HG02678 (cell line): ENCODE results near the gene DBX1.
"Not testable (repeated sequence)": the region's sequence is repeated elsewhere in the genome, so short reads cannot be mapped to it uniquely, and the experiment has no call there.

Experiments
- ATAC-seq: cut with Tn5 transposase; IDR thresholded peaks from one replicate; pipeline ENCODE4 v1.9.1; 2021; ENCODE audit warnings: mild to moderate bottlenecking, moderate library complexity; ENCODE audit not compliant: unreplicated experiment

Gene DBX1

DNA sequence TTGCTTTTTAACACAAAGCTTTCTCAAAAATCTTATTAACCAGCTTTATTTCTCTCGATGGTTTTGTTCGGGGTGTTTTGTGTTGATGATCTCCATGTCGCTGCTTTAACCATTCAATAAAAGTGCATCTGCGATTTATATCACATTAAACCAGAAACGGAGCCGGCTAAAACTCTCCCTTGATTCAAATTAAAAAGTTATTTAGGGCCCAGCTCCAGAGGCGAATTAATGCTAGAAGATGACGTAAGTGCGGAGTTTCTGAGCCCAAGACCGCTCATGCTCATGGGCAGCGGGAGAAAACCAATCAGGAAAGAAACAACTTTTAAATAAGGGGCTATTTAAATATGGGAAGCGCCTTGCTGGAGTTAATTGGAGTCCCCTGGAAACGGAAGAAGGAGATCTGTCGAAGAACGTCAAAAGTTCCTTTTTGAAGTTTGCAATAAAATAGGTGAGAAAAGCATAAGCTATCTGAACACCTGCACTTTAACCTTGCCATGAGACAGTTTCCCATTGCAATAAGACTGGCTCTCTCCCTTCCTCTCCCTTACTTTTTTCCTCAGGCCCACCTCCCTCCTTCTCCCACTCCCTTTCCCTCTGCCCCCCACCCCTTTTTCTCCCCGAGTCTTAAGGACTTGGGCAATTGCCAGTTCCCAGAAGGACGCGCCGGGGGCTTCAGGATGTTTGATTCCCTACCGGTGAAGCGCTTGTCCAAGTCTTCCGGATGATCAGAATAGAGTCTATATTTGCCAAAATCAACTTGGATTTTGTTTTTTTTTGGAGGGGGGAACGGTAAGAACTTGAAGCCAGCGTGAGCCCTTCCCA lies 1.9 kb upstream of the DBX1 start:
- no peak for ATAC-seq

DNA sequence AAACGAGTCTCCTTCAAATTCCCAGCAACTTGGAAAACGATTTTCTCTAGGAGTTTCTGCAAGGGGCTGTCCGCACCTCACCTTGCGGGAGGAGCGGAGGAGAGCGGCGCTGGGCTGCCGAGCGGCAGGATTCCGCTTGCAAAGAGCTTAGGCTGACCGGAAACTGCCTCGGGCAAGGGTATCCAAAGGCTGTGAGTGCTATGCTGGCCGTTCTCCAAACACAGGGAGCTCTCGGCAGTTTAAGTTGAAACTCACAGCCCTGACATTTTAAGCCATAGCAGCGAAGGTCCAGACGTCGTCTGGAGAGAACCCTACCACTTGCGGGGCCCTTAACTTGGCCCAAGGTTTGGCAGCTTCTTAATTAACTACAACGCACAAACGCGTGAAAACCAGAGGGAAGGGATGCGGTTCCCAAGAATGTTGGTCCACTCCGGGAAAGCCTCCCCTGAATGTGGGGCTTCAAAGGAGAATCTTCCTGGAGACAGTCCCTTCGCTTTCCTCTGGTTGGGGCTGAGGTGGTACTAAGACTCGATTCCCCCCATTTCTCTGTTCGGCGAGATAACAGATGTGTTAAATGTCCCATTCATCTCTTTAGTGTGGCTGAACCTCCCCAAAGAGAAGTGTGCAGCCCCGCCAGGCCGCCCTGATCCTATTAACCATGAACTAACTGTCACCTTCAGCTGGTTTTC lies 1.1 kb upstream of the DBX1 start:
- ATAC-seq: no peak

DNA sequence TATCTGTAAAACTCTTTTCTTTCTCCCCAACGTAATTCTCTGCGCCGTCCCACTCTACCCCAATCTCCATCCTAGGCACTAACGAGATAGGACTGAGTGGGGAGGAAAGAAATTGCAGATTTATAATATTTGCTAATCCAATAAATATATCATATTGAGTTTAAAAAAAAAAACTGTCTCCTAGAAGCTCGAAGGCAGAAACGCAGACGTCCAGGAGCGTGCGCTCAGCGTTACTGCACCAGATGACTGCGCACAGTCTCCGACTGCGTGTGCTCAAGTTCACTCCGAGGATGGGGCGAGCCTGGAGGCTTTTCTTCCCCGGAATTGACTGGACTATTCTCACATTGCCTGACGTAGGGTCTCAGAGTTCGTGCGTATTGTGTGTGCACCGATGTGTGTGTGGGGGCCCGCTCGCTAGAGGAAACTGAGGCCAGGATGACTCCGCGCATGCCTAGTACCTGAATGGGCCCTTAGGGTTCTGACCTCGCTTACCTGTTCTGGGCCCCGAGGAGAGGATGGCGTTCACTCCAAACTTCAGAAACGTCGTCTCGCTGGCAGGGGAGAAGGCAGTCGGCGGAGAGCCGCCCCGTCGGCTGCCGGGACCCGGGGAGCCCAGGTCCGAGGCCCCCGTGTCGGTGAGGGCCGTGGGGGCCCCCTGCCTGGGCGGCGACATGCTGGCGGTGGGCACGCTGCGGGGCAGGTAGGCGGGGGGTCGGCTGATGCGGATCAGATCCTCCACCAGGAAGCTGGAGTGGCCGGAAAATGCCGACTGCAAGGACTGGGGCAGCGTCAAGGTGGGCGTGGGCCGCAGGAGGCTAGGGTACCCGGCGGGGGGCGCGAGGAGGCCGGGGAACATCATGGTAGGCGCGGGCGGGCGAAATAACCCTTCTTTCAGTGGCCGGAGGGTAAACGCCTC lies 551 bp downstream of the DBX1 start:
- no peak for ATAC-seq

DNA sequence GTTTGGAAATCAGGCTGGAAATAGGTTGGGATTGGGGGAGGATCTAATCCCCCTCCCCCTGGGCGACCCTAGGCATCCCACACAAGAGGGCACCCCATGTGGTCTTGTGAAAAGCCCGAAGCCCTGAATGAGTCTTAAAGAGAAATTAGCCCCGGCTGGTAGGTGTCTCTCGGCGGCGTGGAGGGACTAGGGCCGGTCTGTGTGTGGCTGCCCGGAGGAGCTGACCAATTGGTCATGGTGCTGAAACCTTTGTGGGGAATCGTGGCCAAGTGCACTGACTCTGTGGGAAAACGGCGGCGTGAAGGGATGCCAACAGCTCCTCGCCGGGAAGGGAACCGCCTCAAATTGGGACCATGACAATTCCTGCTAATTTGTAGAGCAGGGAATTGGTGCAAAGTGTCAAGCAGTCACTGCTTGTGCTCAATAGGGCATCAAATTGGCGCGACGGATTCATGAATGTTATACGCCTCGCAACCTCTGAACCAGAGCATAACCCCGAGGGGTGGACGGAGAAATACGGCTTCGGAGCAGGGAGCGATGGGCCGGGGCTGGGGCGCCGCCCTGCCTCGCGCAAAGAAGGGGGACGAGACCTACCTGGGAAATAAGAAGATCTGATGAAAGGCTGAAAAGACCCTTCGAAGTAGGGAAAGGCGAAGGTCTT lies 1.5 kb downstream of the DBX1 start:
- ATAC-seq: no peak

DNA sequence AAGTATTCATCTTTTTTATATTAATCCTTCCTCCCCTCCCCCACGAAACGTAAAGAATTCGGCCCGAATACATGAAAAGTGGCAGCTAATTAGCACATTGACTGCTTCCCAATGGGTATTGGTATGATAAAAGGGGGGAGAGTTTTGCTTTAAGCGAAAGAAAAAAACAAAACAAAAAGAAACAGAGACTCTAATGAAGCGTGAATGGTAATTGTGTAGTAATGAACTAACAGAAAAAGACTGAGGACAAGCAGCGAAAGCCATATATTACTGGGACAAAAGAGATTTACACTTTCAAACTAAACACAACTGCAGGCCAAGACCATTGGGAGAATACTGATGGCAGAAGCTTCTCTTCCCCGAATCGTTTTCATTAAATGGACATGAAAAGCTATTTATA lies 2.5 kb downstream of the DBX1 start:
- ATAC-seq: no peak

DNA sequence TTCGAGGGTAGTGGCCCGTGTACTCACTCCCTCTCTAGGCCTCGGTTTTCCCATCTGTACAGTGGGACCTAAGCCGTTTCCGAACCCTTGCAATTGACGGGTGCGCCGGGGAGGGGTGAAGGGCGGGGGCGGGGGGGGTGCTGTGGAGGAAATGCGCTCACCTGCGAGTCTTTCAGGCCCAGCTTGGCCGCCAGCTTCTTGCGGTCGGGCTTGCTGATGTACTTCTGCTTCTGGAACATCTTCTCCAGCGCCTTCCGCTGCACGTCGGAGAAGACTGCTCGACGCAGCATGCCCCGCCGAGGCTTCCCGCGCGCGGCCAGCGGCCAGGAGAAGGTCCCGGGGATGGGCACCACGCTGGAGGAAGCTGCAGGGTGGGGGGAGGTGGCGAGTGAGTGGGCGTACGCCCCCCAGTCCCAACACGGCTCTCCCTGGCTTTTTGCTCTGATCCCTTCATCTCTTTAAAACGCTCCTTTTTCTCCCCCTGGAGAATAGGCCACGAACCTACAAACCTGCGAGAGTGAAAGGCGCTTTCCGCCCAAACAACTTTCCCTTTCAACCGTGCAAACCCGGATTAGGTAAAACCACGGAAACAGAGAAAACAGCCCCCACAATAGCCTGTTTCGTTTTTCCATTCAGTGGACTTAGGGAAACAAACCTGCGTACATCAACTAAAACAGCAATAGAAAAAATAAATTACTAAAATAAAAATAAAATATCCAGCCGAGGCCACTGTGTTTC lies 3.2 kb downstream of the DBX1 start:
- ATAC-seq: no peak

DNA sequence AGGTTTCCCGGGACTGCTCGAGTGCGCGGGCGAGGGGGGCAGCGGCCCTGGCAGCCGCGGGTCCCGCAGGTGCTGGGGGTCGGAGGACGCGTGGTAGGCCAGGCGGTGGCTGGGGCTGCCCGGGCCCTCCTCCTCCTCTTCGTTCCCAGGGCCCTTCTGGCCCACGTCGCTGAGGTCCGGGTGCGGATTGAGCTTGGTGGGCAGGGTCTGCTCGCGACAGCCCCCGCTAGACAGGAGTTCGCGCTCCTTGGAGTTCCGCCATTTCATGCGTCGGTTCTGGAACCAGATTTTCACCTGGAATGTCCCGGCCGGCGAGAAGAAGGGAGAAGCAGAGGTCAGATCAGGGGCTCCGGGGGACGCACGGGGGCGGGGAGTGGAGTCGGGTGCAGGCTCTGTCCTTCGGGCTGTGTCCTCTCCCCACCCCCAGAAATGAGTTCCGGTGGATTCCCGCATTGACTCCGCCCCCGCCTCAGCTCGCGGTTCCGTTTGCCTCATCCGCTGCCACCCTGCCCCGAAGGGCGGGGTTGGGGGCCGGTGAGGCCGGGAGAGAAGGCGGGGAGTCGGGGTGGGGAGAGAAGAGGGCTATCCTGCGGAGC lies 3.9 kb downstream of the DBX1 start:
- ATAC-seq: no peak

DNA sequence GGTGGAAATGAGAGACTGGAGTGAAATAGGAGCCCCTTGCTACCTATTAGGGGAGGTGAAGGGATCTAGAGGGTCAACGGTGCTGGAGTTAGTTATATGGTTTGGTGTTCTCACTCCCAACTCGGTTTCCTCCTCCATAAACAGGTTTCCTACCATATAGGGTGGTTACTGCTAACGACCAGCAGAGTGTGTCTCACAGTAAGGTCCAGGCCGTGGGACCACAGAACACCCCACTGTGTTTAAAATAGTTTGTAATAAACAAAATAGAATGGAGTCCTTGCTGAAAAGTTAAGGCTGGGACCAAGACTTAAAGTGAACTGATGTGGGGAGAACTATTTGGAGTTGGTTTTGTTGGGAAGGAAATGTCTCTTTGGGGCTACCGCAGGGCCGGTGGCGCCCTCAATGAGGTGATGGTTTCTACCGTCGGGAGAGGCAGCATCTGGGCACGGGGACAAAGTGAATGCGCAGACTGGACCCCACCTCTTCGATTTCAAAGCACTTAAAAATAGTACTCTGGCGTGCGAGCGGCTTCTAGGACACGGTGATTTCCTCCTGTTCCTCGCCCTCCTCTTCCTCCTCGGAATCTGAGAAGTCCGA lies 4.5 kb downstream of the DBX1 start:
- ATAC-seq: no peak

DNA sequence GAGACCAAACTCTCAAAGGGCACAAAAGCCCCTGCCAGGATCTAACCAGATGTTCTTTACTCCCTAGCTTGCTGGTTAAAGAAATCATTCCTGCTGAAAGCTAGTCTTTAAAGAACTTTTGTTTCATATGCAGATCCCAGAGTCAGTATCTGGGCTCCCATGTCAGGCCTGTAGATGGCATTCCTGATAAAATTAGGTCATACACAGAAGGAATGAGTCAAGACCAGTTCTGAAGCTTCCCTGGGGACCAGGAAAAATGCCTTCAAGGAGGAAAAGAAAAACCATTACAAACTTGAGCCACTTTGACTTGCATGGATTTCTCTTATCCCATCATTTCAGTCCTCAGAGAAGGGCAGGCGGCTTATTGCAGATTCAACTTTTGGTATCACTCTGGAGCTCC lies 5.9 kb downstream of the DBX1 start:
- no peak for ATAC-seq

DNA sequence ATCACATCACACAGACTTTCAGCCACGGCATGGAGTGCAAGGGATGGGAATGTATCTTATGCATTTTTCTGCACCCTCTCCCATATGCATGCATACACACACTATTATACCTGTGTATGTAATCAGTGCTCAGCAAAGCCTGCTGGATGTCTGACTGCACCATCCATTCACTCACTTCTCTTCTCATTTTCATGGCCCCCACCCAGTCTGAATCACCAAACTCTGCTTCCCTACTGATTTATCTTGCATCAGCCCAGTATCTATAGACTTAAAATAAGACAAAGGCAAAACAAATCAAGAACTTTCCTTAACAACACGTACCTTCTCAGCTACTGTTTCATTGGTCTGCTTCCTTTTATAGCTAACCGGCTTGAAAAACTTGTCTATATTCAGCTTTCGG lies 21.6 kb downstream of the DBX1 start:
- ATAC-seq: no peak

DNA sequence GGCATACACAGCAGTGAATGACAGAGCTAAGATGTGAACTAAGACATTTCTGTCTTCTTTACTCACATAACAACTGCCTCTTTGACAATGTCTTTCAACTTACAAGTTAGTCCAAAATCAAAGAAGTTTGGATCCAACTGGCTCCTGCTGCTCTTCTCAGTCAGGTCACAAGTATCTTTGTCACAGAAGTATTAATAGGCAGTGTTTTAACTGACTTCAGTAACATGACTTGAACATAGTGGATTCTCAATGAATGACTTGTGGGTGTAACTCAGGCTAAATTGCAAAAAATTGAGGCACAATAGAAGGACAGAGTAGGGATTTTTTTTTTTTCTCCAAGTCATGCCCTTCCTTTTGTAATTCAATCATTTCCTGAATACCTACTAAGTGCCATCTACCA lies 22.6 kb downstream of the DBX1 start:
- no peak for ATAC-seq

DNA sequence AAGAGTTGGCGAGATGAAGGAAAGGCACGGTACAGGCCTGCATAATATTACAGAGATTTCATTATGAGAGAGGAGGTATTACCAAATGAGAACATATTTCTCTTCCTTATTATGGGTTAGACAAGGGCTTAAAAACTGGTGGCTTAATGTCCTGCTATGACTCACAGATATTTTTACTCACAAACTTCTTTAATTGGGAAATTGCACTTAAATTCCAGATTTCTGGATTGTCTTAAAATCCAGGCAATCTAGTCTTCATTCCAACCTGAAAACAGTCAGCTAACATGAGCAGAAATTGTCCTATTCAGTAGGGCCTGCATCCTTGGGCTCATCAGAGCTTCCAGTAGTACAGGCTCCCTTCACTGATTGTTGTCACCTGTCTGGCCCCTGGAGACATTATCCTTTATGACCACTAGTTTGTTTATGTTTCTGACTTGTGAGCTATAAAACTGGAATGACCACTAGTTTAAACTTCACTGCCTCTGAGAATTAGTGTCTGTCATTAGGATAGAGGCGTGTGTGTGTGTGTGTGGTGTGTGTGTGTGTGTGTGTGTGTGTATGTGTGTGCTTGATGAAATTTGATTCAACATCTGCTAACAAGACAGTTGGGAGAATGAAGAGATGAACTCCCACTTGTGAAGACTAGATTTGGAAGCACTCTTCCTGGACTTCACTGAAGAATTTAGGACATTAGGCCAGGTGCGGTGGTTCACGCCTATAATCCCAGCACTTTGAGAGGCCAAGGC lies 25.1 kb downstream of the DBX1 start:
- no peak for ATAC-seq

DNA sequence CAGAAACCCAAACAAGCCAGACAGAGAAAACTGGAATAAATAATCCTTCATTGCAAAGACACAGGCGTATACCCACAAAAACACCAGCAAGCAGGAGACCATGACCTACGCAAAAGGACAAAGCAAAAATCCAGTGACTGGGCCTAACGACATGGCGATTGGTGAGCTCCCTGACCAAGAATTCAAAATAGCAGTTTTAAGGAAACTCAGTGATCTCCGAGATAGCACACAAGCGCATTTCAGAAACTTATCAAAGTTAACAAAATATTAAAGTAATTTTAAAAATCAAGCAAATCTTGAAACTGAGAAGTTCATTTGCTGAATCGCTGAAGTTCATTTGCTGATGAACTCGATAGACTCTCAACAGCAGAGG lies 27.6 kb downstream of the DBX1 start:
- no peak for ATAC-seq

DNA sequence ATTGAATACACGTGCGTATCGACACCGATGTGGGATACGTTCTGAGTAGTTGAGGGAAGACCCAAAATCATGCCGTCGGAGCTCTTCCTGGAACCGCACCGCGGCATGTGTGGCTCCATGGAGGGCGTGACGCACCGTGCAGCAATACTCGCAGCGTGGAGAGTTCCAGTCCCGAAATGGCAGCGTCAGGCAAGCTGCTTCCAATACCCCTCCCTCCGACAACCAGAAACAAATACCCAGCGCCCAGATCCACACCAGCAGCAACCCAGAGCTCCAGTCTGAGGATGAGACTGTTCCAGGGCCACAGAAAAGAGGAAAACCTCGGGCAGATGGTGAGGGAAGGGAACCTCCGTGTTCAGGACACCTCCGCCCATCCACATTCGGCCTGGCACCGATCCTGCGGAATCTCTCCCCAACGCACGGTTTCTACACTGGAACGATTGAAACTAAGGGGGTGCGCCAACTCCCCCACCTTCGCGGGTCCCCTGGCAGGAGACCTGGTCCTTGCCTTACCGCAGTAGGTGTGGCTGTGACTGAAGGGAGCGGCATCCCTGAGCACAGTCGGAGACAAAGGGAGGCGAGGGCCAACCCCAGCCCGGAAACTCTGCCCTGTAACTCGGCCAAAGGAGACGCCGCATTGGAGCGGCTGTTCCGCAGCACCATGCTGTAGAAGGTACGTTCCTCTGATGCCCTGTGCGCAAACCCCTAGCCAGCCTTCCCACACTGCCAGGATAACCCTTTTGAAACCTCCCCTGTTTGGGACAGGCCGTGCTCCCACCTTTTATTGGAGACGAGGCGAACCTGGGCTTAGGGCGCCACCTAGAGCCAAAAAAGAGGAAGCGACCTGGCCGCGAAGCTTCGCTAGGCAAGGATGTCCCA lies 28.2 kb downstream of the DBX1 start:
- ATAC-seq: peak; percentile 60

DNA sequence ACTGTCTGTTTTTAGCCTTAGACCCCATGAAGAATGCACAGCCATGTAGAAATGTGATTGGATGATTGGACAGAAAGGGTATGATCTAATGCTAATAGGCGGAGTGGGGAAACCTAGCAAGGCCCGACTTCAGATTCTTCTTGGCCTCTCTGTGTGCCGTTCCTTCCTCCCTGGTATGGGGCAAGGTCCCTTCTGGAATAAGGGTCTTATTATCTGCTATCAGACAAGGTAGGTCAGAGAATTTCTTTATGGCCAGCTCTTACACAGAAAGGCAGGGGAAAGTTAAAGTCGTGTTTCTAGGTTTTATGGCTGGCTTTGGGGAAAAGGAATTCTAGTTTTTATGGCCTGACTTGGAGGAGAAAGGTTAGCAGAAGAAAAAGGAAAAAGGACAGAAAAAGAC lies 30.6 kb downstream of the DBX1 start:
- ATAC-seq: no peak

DNA sequence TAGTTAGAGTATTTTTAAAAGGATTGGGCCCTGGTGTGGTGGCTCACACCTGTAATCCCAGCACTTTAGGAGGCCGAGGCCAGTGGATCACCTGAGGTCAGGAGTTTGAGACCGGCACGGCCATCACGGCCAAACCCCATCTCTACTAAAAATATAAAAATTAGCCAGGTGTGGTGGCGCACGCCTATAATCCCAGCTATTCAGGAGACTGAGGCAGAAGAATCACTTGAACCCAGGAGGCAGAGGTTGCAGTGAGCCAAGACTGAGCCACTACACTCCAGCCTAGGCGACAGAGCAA lies 31.8 kb downstream of the DBX1 start:
- ATAC-seq: not testable (repeated sequence)

DNA sequence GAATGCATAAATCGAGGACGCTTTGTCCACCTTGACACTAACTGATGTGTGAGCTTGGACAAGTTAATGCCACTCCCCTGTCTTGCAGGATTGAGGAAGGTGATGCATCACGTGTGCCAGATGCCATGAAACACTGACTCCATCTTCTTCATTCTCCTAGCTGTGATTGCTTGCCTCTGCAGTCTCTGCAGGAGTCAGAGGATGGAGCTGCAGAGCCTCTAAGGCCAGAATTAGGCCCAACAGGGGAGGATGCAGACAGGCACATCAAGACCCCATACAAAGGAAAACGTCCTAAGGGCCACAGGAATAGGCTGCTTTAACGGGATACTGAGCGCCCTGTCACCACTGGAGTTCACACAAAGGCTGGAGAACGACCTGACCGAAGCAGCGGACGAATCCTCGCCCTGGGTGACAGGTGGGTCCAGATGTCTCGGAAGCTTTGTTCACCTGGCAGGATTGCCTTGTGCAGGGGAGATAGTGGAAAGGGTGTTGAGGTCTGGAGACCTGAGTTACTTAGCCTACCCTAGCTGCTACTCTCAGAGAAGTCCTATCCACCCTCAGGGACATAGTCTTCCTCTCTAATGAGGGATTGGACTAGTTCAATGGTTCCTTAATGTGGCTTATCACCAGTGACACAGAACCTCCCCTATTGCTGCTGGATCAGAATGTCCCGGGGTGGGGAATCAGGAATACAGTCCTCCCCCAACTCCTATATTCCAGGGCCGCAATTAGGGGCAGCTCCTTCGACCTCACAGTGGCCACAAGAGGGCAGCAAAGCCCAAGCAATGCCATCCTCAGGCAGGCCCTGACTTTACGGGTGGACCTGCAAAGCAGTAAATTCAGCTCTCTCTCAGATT lies 32.4 kb downstream of the DBX1 start:
- peak; percentile 73 for ATAC-seq
